Neural cell (in vitro differentiated cells): Measurements from ENCODE around the gene ACBD6. TPM values are rescaled to one million over a fixed set of nuclear protein-coding genes. Genes with fewer than 3 reads are reported as not detected.

Experiments
- H2AFZ ChIP-seq: fragments of 200-600, 300-800 bp; sonication (generic), shearing (Covaris generic); 2 replicates; pipeline ENCODE4 v1.6.0; 2014; ENCODE audit warnings: low read depth, mild to moderate bottlenecking, antibody characterized with exemption, low read length, moderate library complexity
- H3F3A ChIP-seq: fragments of 200-600 bp; shearing (Covaris generic); 2 replicates; pipeline ENCODE4 v1.6.1; 2016; ENCODE audit warnings: mild to moderate bottlenecking, moderate library complexity, mixed read lengths, antibody characterized with exemption, low read length; ENCODE audit not compliant: insufficient read depth, poor library complexity, severe bottlenecking
- H3K27ac ChIP-seq: fragments of 200-600, 300-800 bp; sonication (generic), shearing (Covaris generic); 2 replicates; pipeline ENCODE4 v1.5.1; 2014; ENCODE audit warnings: mild to moderate bottlenecking, low read length, moderate library complexity
- H3K27me3 ChIP-seq: fragments of 300-800, 200-600 bp; sonication (generic), shearing (Covaris generic); 2 replicates; pipeline ENCODE4 v1.6.0; 2014; ENCODE audit warnings: mild to moderate bottlenecking, low read depth, low read length, moderate library complexity; ENCODE audit not compliant: insufficient read depth
- H3K36me3 ChIP-seq: fragments of 300-800, 200-600 bp; sonication (generic), shearing (Covaris generic); 2 replicates; pipeline ENCODE4 v1.5.1; 2014; ENCODE audit warnings: mild to moderate bottlenecking, antibody characterized with exemption, low read length, moderate library complexity; ENCODE audit not compliant: insufficient read depth
- H3K4me2 ChIP-seq: fragments of 300-800, 200-600 bp; sonication (generic), shearing (Covaris generic); 2 replicates; pipeline ENCODE4 v1.6.0; 2014; ENCODE audit warnings: mild to moderate bottlenecking, low read length
- H3K4me3 ChIP-seq: fragments of 300-800, 200-600 bp; sonication (generic), shearing (Covaris generic); 2 replicates; pipeline ENCODE4 v1.5.1; 2014; ENCODE audit warnings: mild to moderate bottlenecking, low read length, moderate library complexity
- H3K79me2 ChIP-seq: fragments of 200-600 bp; shearing (Covaris generic); replicated peaks from 2 replicates; pipeline ENCODE4 v1.6.0; 2014; ENCODE audit warnings: mild to moderate bottlenecking, low read length, moderate library complexity; ENCODE audit not compliant: insufficient read depth
- H3K9ac ChIP-seq: fragments of 300-800, 200-600 bp; sonication (generic), shearing (Covaris generic); 2 replicates; pipeline ENCODE4 v1.6.1; 2016; ENCODE audit warnings: mild to moderate bottlenecking, low read length, mixed read lengths
- H3K9me2 ChIP-seq: fragments of 200-600 bp; shearing (Covaris generic); 2 replicates; pipeline ENCODE4 v1.6.1; 2016; ENCODE audit warnings: mild to moderate bottlenecking, low read length, mixed read lengths; ENCODE audit not compliant: insufficient read depth
- H3K9me3 ChIP-seq: fragments of 200-600, 300-800 bp; sonication (generic), shearing (Covaris generic); 2 replicates; pipeline ENCODE4 v1.6.1; 2016; ENCODE audit warnings: mild to moderate bottlenecking, mixed run types, low read length, moderate library complexity, mixed read lengths
- H4K20me1 ChIP-seq: fragments of 200-600 bp; shearing (Covaris generic); 2 replicates; pipeline ENCODE4 v1.6.1; 2016; ENCODE audit warnings: mild to moderate bottlenecking, mixed run types; ENCODE audit not compliant: insufficient read depth
- CTCF ChIP-seq: fragments of 450-650 bp; IDR thresholded peaks from 2 replicates; pipeline ENCODE4 v1.5.1; 2014; ENCODE audit warnings: antibody characterized with exemption, mild to moderate bottlenecking, moderate library complexity; ENCODE audit not compliant: poor library complexity, severe bottlenecking
- EP300 ChIP-seq: fragments of 450-650 bp; conservative IDR thresholded peaks from 2 replicates; pipeline ENCODE4 v1.6.1; 2014; ENCODE audit warnings: antibody characterized with exemption, mild to moderate bottlenecking, moderate library complexity; ENCODE audit not compliant: poor library complexity, severe bottlenecking
- EZH2 ChIP-seq: fragments of 200-600, 300-800 bp; shearing (Covaris generic), sonication (generic); IDR thresholded peaks from 2 replicates; pipeline ENCODE4 v1.6.1; 2014; ENCODE audit warnings: antibody characterized with exemption, low read length, borderline replicate concordance, mild to moderate bottlenecking; ENCODE audit not compliant: insufficient read depth, poor library complexity, severe bottlenecking
- MXI1 ChIP-seq: fragments of 450-650 bp; conservative IDR thresholded peaks from 2 replicates; pipeline ENCODE4 v1.6.1; 2014; ENCODE audit warnings: antibody characterized with exemption, mild to moderate bottlenecking; ENCODE audit not compliant: poor library complexity, severe bottlenecking
- POLR2AphosphoS5 ChIP-seq: IDR thresholded peaks from 2 replicates; pipeline ENCODE4 v1.6.1; 2012
- RAD21 ChIP-seq: fragments of 450-650 bp; conservative IDR thresholded peaks from 2 replicates; pipeline ENCODE4 v1.6.1; 2014; ENCODE audit warnings: antibody characterized with exemption, mild to moderate bottlenecking, moderate library complexity
- REST ChIP-seq: IDR thresholded peaks from 2 replicates; pipeline ENCODE4 v1.6.1; 2012; ENCODE audit warnings: borderline replicate concordance
- SMC3 ChIP-seq: fragments of 450-650 bp; conservative IDR thresholded peaks from 2 replicates; pipeline ENCODE4 v1.6.1; 2014; ENCODE audit warnings: antibody characterized with exemption, mild to moderate bottlenecking, moderate library complexity; ENCODE audit not compliant: poor library complexity
- TAF1 ChIP-seq: IDR thresholded peaks from 2 replicates; pipeline ENCODE4 v1.6.1; 2012; ENCODE audit warnings: low read depth
- polyA plus RNA-seq: library from polyadenylated mRNA; depleted of rRNA; stranded (reverse); fragments of >200 nt; gene quantifications from 2 replicates; pipeline ENCODE4 v1.2.3, GENCODE V29; 2014

The ACBD6 gene
- polyA plus RNA-seq, 1 donor from 2014 or later: 92.4 TPM

GRCh38 chr1:180301135-180301742 lies 201.1 kb downstream of the ACBD6 start:
- no peaks in the 10 kb centered on the region for H3K79me2 ChIP-seq
- no peak overlapping the region for H2AFZ ChIP-seq
- H3K27ac ChIP-seq: no peak overlapping the region
- no peak overlapping the region for H3K4me2 ChIP-seq
- H3K9me2 ChIP-seq: no peaks in the 10 kb centered on the region
- H4K20me1 ChIP-seq: no peaks in the 10 kb centered on the region
- H3K9me3 ChIP-seq: no peaks in the 10 kb centered on the region
- no peak overlapping the region for H3K9ac ChIP-seq
- H3K4me3 ChIP-seq: no peak overlapping the region
- no peaks in the 10 kb centered on the region for H3K36me3 ChIP-seq
- H3F3A ChIP-seq: no peaks in the 10 kb centered on the region
- H3K27me3 ChIP-seq: no peaks in the 10 kb centered on the region
- TF ChIP-seq EP300: no peak
- TF ChIP-seq REST: no peak
- TF ChIP-seq MXI1: no peak
- TF ChIP-seq RAD21: no peak
- TF ChIP-seq CTCF: no peak
- TF ChIP-seq SMC3: no peak
- no peak for TF ChIP-seq EZH2
- no peak for TF ChIP-seq POLR2AphosphoS5
- no peak for TF ChIP-seq TAF1

GRCh38 chr1:180299479-180300221 lies 202.7 kb downstream of the ACBD6 start:
- H2AFZ ChIP-seq: no peak overlapping the region
- no peaks in the 10 kb centered on the region for H3K79me2 ChIP-seq
- no peaks in the 10 kb centered on the region for H3K9me2 ChIP-seq
- no peaks in the 10 kb centered on the region for H3K36me3 ChIP-seq
- no peak overlapping the region for H3K4me3 ChIP-seq
- H3K27me3 ChIP-seq: no peaks in the 10 kb centered on the region
- H4K20me1 ChIP-seq: no peaks in the 10 kb centered on the region
- H3F3A ChIP-seq: no peaks in the 10 kb centered on the region
- H3K4me2 ChIP-seq: no peak overlapping the region
- H3K9ac ChIP-seq: no peak overlapping the region
- TF ChIP-seq CTCF (no peak), POLR2AphosphoS5 (no peak), EP300 (no peak), RAD21 (no peak), SMC3 (no peak), MXI1 (no peak)
- no peaks in the 10 kb centered on the region for H3K9me3 ChIP-seq
- no peak overlapping the region for H3K27ac ChIP-seq
